T-helper 17 cell (primary cell): Measurements from ENCODE around the gene CHGA. TPM values are rescaled to one million over a fixed set of nuclear protein-coding genes. Genes with fewer than 3 reads are reported as not detected.

ENCODE experiments used
- ATAC-seq: fragments of 150-1000 bp; cut with Tn5 transposase; 2 replicates; pipeline ENCODE4 v1.10.0; 2021; ENCODE audit warnings: mild to moderate bottlenecking, moderate library complexity
- DNase-seq, 3 donors: peaks; one replicate each; pipeline versions ENCODE4 v3.0.0 to v3.0.0-alpha.2; 2020 to 2021
- H3K9me3 ChIP-seq: one replicate; pipeline ENCODE4 v1.7.0; 2013; ENCODE audit warnings: low read length, mild to moderate bottlenecking; ENCODE audit not compliant: control insufficient read depth, poor library complexity, severe bottlenecking
- H3K27ac Mint-ChIP-seq: one replicate; pipeline ENCODE4 v1.8.0; 2022; ENCODE audit warnings: mild to moderate bottlenecking, moderate library complexity, mixed read lengths
- H3K27me3 Mint-ChIP-seq: one replicate; pipeline ENCODE4 v1.8.0; 2022; ENCODE audit warnings: mixed read lengths
- H3K36me3 Mint-ChIP-seq: one replicate; pipeline ENCODE4 v1.8.0; 2022; ENCODE audit warnings: low read depth, mixed read lengths
- H3K4me1 Mint-ChIP-seq: one replicate; pipeline ENCODE4 v1.8.0; 2022; ENCODE audit warnings: mild to moderate bottlenecking, mixed read lengths
- H3K4me3 Mint-ChIP-seq: one replicate; pipeline ENCODE4 v1.8.0; 2022; ENCODE audit warnings: mild to moderate bottlenecking, moderate library complexity, mixed read lengths
- total RNA-seq, 4 donors: library from RNA in 2 of 4; stranded (reverse) in 2 of 4; gene quantifications; one replicate each; pipeline ENCODE4 v1.2.3 and lab custom pipeline; 2022 to 2026

The CHGA gene
- total RNA-seq, 2 donors from 2014 or later: not detected

DNA sequence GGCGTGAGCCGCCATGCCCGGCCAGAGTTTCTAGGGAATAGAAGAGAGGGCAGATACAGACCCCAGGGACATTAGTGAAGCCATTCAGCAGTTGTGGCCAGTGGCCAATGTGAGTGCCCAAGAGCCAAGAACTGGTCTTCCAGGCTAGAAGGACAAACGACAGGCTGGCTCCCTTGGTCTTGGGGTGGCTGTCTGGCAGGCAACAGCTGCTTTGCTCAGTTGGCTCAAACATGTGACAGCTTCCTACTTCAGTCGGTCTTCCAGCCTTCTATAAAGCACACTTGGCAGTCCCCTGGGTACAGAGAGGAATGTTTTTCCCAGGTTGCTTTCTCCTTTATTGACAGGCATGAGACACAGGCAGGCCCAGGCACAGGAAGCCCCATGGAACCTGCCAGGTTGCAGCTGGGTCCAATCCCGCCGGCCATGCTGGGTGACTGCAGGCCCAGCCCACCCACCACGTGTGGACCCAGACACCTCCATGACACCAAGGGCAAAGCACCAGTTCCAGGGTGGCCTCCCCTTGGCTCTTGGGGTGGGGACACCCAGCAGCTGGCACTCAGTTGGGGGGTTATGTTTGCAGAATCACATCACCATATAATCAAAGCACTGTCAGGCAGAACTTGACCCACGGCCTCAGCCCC is 15.4 kb downstream of the CHGA start:
- no peaks in the 10 kb centered on the region for H3K9me3 ChIP-seq
- DNase-seq (no peak), ATAC-seq (no peak)
- H3K27me3 Mint-ChIP-seq: no peaks in the 10 kb centered on the region
- H3K27ac Mint-ChIP-seq: no peak overlapping the region
- peaks cover 2% of the 10 kb centered on the region for H3K4me1 Mint-ChIP-seq
- H3K36me3 Mint-ChIP-seq: peaks cover 4% of the 10 kb centered on the region
- no peak overlapping the region for H3K4me3 Mint-ChIP-seq

DNA sequence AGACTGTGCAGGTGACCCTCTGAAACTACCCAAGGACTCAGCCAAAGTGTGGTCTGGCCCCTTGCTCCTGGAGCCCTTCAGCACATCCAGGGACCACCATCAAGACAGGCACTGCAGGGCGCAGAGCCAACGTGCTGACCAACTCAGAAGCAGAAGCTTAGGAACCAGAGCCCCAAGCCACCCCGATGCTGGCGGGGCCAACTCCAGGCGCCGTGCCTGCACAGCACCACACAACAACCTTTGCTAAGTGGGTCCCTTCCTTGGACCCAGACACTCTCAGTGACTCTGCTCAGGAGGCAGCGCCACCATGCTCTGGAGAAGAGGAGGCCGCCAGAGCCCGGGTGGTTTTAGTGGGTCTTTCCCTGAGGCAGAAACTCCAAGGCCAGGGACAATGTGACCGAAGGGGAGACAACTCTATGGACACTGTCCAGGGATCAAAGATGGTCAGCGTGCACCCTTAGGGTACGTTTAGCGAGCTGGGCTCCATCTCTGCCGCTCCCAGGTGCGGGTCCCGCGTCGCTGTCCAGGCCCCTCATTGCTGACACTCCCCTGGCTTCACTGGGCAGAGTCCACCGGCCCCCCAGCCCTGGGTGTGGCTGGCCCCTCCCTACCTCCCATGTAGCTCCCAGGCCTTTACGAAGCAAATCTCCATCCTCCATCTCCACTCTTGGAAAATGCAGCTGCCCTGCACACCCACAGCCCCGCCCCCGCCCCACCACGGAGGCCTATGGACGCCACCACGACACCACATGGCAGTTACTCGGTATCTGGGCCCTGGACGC is 16.1 kb downstream of the CHGA start:
- no peak overlapping the region for H3K4me3 Mint-ChIP-seq

DNA sequence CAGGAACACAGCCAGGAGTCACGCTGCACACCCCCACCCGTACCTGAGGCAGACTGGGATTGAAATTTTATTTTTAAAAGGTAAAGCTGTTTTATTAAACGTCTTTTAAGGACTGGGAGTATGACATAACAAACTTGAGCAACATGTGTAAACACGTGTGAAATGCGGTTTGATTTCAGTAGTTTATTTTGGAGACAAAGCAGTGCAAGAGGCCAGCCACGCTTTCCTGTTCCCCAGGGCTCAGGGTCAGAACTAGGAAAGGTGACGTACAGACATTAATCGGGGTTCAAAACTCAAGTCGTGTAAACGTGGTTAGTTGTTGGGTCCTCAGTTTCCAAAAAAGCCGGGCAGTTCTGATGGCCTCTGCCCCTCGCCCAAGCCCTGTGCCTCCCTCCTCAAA is 16.7 kb downstream of the CHGA start:
- no peak for ATAC-seq
- DNase-seq: no peak
- H3K36me3 Mint-ChIP-seq: peaks cover 9% of the 10 kb centered on the region

More for the DNA sequence above, 16.1 kb downstream of the CHGA start:
- no peaks in the 10 kb centered on the region for H3K9me3 ChIP-seq
- ATAC-seq (no peak), DNase-seq (no peak)
- Mint-ChIP-seq H3K36me3 (peaks cover 4% of the 10 kb centered on the region), H3K4me1 (peaks cover 2% of the 10 kb centered on the region), H3K27me3 (no peaks in the 10 kb centered on the region), H3K27ac (no peak overlapping the region)

DNA sequence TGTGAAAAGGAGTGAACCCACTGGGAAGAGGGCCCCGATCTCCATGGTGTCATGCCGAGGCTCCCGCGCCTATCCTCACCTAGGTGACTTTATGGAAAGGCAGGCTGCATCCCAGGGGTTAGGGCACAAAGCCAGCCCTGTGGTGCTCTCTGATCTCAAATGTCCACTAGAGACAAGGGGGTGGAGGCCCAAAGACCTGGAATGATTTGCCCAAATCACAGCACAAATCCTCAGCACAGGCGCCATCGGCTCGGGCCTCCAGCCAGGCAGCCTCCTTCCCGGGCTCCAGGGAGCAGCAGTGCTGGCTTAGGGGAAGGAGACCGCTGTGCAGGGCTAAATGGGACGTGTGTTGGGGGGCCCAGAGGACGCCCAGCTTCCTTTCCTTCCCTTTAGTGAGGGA is 17.6 kb downstream of the CHGA start:
- Mint-ChIP-seq H3K27ac (no peak overlapping the region), H3K36me3 (peaks cover 7% of the 10 kb centered on the region), H3K27me3 (no peaks in the 10 kb centered on the region), H3K4me3 (no peak overlapping the region), H3K4me1 (peaks cover 3% of the 10 kb centered on the region)
- H3K9me3 ChIP-seq: no peaks in the 10 kb centered on the region
- no peak for ATAC-seq
- DNase-seq: no peak

More for the DNA sequence above, 16.7 kb downstream of the CHGA start:
- no peaks in the 10 kb centered on the region for H3K9me3 ChIP-seq
- Mint-ChIP-seq H3K27me3 (no peaks in the 10 kb centered on the region), H3K4me1 (peaks cover 5% of the 10 kb centered on the region), H3K27ac (no peak overlapping the region), H3K4me3 (no peak overlapping the region)

DNA sequence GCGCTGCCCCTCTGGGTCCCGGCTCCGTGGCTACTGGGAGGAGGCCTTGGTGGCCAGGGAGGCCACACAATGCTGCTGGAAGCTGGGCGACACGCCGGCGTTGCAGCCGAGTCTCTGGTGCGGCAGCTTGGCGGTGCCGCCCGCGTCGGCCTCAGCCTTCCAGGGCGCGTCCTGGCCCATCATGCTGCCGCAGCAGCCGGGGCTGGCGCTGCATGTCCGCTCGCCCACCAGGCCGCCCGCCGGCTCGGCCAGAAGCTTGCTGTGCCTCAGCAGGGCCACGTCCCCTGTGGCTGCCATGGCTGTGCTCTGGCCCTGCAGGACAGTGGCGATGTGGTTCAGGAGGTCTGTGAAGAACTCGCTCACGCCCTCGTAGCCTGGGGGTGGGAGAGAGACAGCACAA is 18.6 kb downstream of the CHGA start:
- H3K36me3 Mint-ChIP-seq: peaks cover 7% of the 10 kb centered on the region
- no peaks in the 10 kb centered on the region for H3K9me3 ChIP-seq
- no peak for ATAC-seq
- H3K27ac Mint-ChIP-seq: no peak overlapping the region
- peaks cover 3% of the 10 kb centered on the region for H3K4me1 Mint-ChIP-seq
- H3K27me3 Mint-ChIP-seq: no peaks in the 10 kb centered on the region
- no peak for DNase-seq
- peak overlapping the region; percentile 66 for H3K4me3 Mint-ChIP-seq

DNA sequence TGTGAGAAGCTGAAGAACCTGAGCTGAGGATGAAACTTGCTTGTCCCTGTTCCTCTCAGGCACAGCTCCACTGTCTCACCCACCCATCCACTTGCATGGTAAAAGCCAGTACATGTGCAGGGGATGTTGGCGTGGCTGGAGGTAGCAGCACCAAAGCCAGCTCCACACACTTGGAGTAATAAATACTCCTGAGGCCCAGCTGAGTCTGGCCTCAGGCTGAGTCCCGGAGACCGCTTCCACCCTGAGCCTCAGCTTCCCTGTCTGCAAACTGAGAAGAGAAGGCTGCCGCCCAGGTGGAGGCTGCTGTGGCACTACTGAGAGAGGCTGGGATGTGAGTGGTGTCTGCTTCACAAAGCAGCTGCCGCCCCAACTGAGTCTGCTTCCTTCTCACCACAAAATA is 19.2 kb downstream of the CHGA start:
- Mint-ChIP-seq H3K4me1 (peaks cover 3% of the 10 kb centered on the region), H3K27me3 (no peaks in the 10 kb centered on the region), H3K27ac (no peak overlapping the region), H3K36me3 (peaks cover 7% of the 10 kb centered on the region), H3K4me3 (no peak overlapping the region)
- no peaks in the 10 kb centered on the region for H3K9me3 ChIP-seq
- ATAC-seq (no peak), DNase-seq (no peak)

DNA sequence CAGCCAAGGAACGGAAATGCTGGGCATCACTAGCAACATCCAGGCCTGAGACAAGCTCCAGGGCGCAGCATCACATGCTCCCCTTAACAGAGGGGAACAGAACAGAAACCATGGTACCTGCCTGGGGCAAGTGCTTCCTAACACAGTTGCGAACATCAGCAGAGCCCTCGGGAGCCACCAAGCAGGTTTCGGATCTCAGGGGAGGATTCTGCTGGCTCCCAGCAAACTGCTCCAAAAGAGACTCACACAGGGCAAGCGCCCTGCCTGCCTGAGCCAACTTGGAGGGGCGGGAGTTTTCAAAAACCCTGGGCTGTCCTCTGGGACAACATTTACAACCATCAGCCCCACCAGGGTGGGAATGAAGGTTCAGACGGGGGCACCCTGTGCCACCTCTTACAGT is 19.6 kb downstream of the CHGA start:
- H3K9me3 ChIP-seq: no peaks in the 10 kb centered on the region
- H3K27ac Mint-ChIP-seq: no peak overlapping the region
- no peak overlapping the region for H3K4me3 Mint-ChIP-seq
- no peaks in the 10 kb centered on the region for H3K27me3 Mint-ChIP-seq
- ATAC-seq (no peak), DNase-seq (no peak)
- H3K4me1 Mint-ChIP-seq: peaks cover 3% of the 10 kb centered on the region
- H3K36me3 Mint-ChIP-seq: peaks cover 7% of the 10 kb centered on the region

DNA sequence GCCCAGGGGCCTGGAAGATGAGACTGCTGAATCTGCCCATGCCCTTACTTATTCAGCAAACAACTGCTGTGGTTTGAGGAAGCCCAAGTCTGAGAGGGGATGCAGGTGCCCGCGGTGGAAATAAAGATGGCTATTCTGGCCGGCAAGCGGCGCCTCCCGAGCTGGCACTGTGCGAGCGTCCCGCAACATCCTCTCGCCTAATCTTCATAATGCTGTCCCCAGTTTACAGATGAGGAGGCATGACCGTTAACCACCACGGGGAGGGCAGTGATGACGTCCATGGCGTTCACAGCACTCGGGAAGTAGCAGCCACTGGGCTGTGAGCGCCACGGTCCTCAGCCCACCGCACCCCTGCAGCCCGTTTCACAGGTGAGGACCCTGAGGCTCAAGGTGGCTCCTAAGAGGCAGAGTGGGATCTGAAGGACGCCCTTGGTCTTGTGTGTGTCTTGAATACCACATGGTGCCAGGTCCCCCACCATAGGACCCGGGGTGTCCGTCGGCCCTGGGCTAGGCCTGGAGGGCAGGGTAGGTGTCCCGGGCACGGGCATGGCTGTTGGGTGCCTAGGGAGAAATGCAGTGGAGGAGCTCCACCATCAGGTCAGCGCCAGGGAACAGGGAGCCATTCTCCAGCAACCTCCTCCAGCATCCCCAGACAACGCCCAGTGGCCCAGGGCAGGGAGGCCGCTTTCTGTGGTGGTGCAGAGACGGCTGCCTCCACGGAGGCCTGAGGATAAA is 20.2 kb downstream of the CHGA start:
- Mint-ChIP-seq H3K27ac (no peak overlapping the region), H3K4me3 (no peak overlapping the region), H3K4me1 (peaks cover 3% of the 10 kb centered on the region), H3K27me3 (no peaks in the 10 kb centered on the region), H3K36me3 (peaks cover 7% of the 10 kb centered on the region)
- DNase-seq: no peak
- ATAC-seq: no peak
- no peaks in the 10 kb centered on the region for H3K9me3 ChIP-seq

DNA sequence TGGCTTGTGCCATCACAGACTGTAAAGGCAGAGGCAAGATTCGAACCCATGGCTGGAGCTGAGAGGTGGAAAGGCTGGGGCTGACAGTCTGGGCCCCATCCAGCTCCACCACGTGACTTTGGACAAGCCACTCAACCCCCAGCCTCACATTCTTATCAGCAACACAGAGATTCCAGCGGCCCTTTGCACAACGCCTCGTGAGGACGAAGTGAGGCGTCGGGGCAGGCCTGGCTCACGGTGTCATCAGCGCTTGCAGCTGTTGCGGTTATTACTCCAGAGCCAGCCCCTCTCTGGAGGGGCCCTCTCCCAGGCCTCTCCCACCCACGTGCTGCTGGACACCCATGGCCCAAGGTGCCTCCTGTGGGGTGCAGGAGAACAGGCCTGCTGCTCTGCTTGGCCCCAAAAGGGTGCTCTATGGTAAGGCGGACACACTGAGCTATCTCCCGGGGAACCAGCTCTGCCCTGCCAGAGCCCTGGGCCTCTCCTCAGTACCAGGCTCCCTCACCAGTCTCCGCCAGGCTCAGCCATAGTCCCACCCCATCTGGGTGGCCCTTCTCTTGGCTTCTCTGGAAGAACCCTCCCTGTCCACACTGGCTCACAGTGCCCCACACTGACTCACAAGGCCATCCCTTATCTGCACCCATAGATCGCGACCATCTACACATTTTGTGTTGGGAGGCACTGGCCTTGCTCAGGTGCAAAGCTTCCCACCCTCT is 21.1 kb downstream of the CHGA start:
- H3K4me1 Mint-ChIP-seq: peaks cover 3% of the 10 kb centered on the region
- H3K36me3 Mint-ChIP-seq: peaks cover 7% of the 10 kb centered on the region
- ATAC-seq (no peak), DNase-seq (no peak)
- no peaks in the 10 kb centered on the region for H3K27me3 Mint-ChIP-seq
- no peak overlapping the region for H3K27ac Mint-ChIP-seq
- no peaks in the 10 kb centered on the region for H3K9me3 ChIP-seq
- no peak overlapping the region for H3K4me3 Mint-ChIP-seq

DNA sequence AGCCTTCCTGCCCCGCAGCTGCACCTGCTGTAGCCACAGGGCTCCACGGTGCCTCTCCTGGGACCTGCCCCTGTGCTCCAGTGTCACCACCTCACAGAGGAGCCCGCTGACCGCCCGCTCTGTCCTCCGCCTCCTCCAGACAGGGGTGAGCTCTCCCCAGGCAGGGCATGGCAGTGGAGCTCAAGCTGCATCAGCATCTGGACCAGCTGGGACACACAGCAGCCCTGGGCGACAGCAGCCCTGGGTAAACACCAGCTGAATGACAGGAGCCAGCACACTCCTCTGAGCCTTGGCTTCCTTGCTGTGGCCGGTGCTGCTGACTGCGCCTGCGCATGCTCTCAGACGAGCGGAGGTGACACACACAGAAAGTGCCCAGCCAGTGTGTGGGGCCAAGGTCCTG is 22.0 kb downstream of the CHGA start:
- H3K4me3 Mint-ChIP-seq: no peak overlapping the region
- ATAC-seq (no peak), DNase-seq (no peak)
- H3K4me1 Mint-ChIP-seq: peaks cover 3% of the 10 kb centered on the region
- no peaks in the 10 kb centered on the region for H3K27me3 Mint-ChIP-seq
- H3K9me3 ChIP-seq: no peaks in the 10 kb centered on the region
- no peak overlapping the region for H3K27ac Mint-ChIP-seq
- H3K36me3 Mint-ChIP-seq: peaks cover 7% of the 10 kb centered on the region

DNA sequence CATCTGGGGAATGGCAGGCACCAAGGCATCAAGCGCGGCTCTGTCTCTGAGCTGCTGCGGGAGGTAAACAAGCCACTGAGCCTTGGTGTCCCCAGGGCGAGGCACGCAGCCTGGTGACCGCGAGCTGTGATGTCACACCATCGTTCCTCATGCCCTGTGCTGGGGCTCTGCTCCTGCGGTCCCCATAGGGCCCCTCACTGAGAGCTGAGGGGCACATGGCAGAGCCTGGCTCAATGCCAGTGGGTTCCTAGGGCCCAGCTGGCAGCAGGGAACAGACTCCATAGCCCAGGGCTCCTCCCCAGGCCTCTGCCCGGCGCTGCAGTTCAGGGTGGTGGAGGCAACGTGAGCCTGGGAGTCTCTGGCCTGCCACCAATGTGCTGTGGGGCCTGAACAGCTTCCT is 22.6 kb downstream of the CHGA start:
- Mint-ChIP-seq H3K4me1 (peaks cover 3% of the 10 kb centered on the region), H3K4me3 (no peak overlapping the region), H3K27me3 (no peaks in the 10 kb centered on the region), H3K27ac (no peak overlapping the region), H3K36me3 (peaks cover 7% of the 10 kb centered on the region)
- no peaks in the 10 kb centered on the region for H3K9me3 ChIP-seq
- ATAC-seq (no peak), DNase-seq (no peak)

DNA sequence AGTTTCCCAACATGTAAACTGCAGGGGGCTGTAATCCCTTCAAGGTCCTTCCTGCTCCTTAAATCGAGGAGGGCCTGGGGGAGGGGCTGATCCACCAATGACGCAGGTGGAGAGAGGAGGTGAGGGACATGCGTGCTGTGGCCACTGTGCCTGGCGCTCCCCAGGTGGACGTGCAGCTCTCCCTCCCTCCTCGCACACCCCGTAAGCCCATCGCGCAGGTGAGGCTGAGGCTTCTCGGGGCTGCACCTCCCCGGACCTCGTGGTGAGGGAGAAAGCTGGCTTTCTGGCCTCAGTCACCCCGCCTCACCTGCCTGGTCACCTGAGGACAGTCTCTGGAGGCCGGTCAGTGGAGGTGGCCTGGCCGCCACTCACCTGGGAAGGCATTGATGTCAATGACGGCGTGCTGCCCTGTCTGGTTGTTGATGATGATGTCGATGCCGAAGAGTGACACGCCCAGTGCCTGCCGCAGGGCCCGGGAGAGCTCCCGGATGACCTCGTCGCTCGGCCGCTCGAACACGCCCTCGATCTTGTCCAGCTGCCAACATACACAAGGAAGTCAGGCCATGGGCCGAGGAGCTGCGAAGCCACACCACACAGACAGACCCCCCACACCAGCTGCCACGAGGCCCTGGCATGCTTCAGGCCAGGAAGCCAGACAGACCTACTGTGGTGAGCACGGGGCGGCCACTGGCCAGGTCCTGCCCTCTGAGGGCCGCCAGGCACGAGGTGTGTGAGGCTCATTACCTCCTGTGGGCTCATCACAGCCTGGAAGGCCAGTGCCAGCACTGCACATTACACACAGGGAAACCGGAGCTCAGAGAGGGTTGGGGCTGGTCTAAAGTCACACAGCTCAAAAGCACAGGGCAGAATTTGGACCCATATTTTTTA is 23.3 kb downstream of the CHGA start:
- ATAC-seq (no peak), DNase-seq (no peak)
- Mint-ChIP-seq H3K36me3 (peaks cover 7% of the 10 kb centered on the region), H3K27ac (no peak overlapping the region), H3K27me3 (no peaks in the 10 kb centered on the region), H3K4me1 (peaks cover 3% of the 10 kb centered on the region), H3K4me3 (no peak overlapping the region)
- H3K9me3 ChIP-seq: no peaks in the 10 kb centered on the region
